HUES6 (cell line): ENCODE data around the gene TRIM31.

Experiments
- H3K27ac ChIP-seq: 2 replicates; pipeline ENCODE4 v1.7.0; 2013; ENCODE audit warnings: low read depth, mild to moderate bottlenecking, low read length, inconsistent platforms
- H3K27me3 ChIP-seq: 2 replicates; pipeline ENCODE4 v1.6.1; 2013; ENCODE audit warnings: low read length; ENCODE audit not compliant: control insufficient read depth, insufficient read depth
- H3K36me3 ChIP-seq: 2 replicates; pipeline ENCODE4 v1.6.1; 2013; ENCODE audit warnings: low read length; ENCODE audit not compliant: control insufficient read depth, insufficient read depth
- H3K4me1 ChIP-seq: 2 replicates; pipeline ENCODE4 v1.6.1; 2013; ENCODE audit warnings: low read length; ENCODE audit not compliant: control insufficient read depth, insufficient read depth
- H3K4me3 ChIP-seq: 2 replicates; pipeline ENCODE4 v1.5.1; 2013; ENCODE audit warnings: low read depth, low read length
- H3K9ac ChIP-seq: one replicate; pipeline ENCODE4 v1.6.1; 2013; ENCODE audit warnings: mild to moderate bottlenecking, low read length
- H3K9me3 ChIP-seq: 2 replicates; pipeline ENCODE4 v1.6.1; 2013; ENCODE audit warnings: low read depth, low read length; ENCODE audit not compliant: control insufficient read depth, insufficient read depth

The TRIM31 gene

GRCh38 chr6:30060606-30061091, 52.2 kb downstream of the TRIM31 start:
- peak overlapping the region; percentile 90 for H3K4me3 ChIP-seq
- H3K9me3 ChIP-seq = no peaks in the 10 kb centered on the region
- no peaks in the 10 kb centered on the region for H3K27me3 ChIP-seq
- peak overlapping the region; percentile 41; the same call in 1 of the 2 replicates for H3K27ac ChIP-seq
- peaks cover 11% of the 10 kb centered on the region; the same call in 1 of the 2 replicates for H3K36me3 ChIP-seq
- peak overlapping the region; percentile 85 for H3K9ac ChIP-seq
- H3K4me1 ChIP-seq = peaks cover 10% of the 10 kb centered on the region; the same call in 1 of the 2 replicates

- peaks cover 12% of the 10 kb centered on the region; the same call in 1 of the 2 replicates for H3K36me3 ChIP-seq
Observed at GRCh38 chr6:30055513-30055912, 57.4 kb downstream of the TRIM31 start.

GRCh38 chr6:30053682-30054081, 59.2 kb downstream of the TRIM31 start:
- no peaks in the 10 kb centered on the region for H3K27me3 ChIP-seq
- no peaks in the 10 kb centered on the region for H3K9me3 ChIP-seq
- no peaks in the 10 kb centered on the region for H3K4me1 ChIP-seq
- no peak overlapping the region for H3K4me3 ChIP-seq
- peaks cover 12% of the 10 kb centered on the region; the same call in 1 of the 2 replicates for H3K36me3 ChIP-seq
- no peak overlapping the region for H3K9ac ChIP-seq
- H3K27ac ChIP-seq = no peak overlapping the region

More at GRCh38 chr6:30055513-30055912, 57.4 kb downstream of the TRIM31 start:
- H3K9me3 ChIP-seq = no peaks in the 10 kb centered on the region
- no peak overlapping the region for H3K27ac ChIP-seq
- H3K4me1 ChIP-seq = peaks cover 5% of the 10 kb centered on the region; the same call in 1 of the 2 replicates
- H3K9ac ChIP-seq = no peak overlapping the region
- H3K27me3 ChIP-seq = no peaks in the 10 kb centered on the region
- H3K4me3 ChIP-seq = no peak overlapping the region
